Ascending aorta (tissue), 2 donors: ENCODE results near the gene ZNF718. TPM values are rescaled to one million over a fixed set of nuclear protein-coding genes. Genes with fewer than 3 reads are reported as not detected.
"Not testable (repeated sequence)": the region's sequence is repeated elsewhere in the genome, so short reads cannot be mapped to it uniquely, and the experiment has no call there.

ENCODE experiments used
- DNase-seq, 2 donors: peaks; one replicate each; pipeline ENCODE4 v3.0.0-alpha.2; 2019; ENCODE audit warnings: low spot score in 2 of 2
- H3K27ac ChIP-seq, 2 donors: fragments of 200-600 bp; sonication (generic); one replicate each; pipeline ENCODE4 v1.5.1; 2016 to 2017; ENCODE audit warnings: mild to moderate bottlenecking in 1 of 2
- H3K27me3 ChIP-seq: fragments of 200-600 bp; sonication (generic); one replicate; pipeline ENCODE4 v1.5.1; 2017
- H3K36me3 ChIP-seq, 2 donors: fragments of 200-600 bp; sonication (generic); one replicate each; pipeline ENCODE4 v1.5.1; 2016
- H3K4me1 ChIP-seq, 2 donors: fragments of 200-600 bp; sonication (generic); one replicate each; pipeline ENCODE4 v1.5.1; 2016 to 2017; ENCODE audit warnings: mild to moderate bottlenecking in 1 of 2
- H3K4me3 ChIP-seq, 2 donors: fragments of 200-600 bp; sonication (generic); one replicate each; pipeline ENCODE4 v1.5.1; 2016 to 2017; ENCODE audit warnings: mild to moderate bottlenecking in 1 of 2
- H3K9me3 ChIP-seq, 2 donors: fragments of 200-600 bp; sonication (generic); one replicate each; pipeline ENCODE4 v1.5.1; 2016
- CTCF ChIP-seq, 3 experiments: fragments of 200-600 bp in 2 of 3; fragments of 450-650 bp in 1 of 3; sonication (generic) in 2 of 3; IDR thresholded peaks; one replicate each; pipeline ENCODE4 v1.5.1; 2016 to 2019; ENCODE audit warnings: antibody characterized with exemption in 3 of 3, mild to moderate bottlenecking in 1 of 3, moderate library complexity in 1 of 3
- intact Hi-C: fragments of 100-400 bp; cut with DNase I; formaldehyde crosslinking; loops from one replicate; pipeline ENCODE4 v1.15.1; 2023
- total RNA-seq: library from RNA; depleted of rRNA; stranded (reverse); fragments of >200 nt; gene quantifications from one replicate; pipeline ENCODE4 v1.1.0, GENCODE V29; 2016

ZNF718 gene
- total RNA-seq, 1 donor from 2014 or later = 0.32 TPM

- intact Hi-C loops = no loop called here
Observed at GRCh38 chr4:120616-121015, 3.7 kb upstream of the ZNF718 start.

GRCh38 chr4:121408-122084, 2.8 kb upstream of the ZNF718 start:
- Histone ChIP-seq H3K36me3 (peaks cover 0 to 2% of the 10 kb centered on the region in 2 donors), H3K4me1 (peaks cover 6% of the 10 kb centered on the region in 2 donors), H3K9me3 (no peaks in the 10 kb centered on the region), H3K4me3 (no peak overlapping the region), H3K27me3 (no peaks in the 10 kb centered on the region), H3K27ac (no peak overlapping the region)
- intact Hi-C loops = no loop called here
- no peak for TF ChIP-seq CTCF (IDR thresholded peaks at IDR 0.05)
- DNase-seq = no peak

More at GRCh38 chr4:120616-121015, 3.7 kb upstream of the ZNF718 start:
- H3K27me3 ChIP-seq = no peaks in the 10 kb centered on the region
- peaks cover under 1 to 1% of the 10 kb centered on the region in 2 donors for H3K4me1 ChIP-seq
- no peaks in the 10 kb centered on the region for H3K36me3 ChIP-seq
- no peak for DNase-seq
- no peak overlapping the region for H3K27ac ChIP-seq
- H3K9me3 ChIP-seq = no peaks in the 10 kb centered on the region
- TF ChIP-seq CTCF (IDR thresholded peaks at IDR 0.05) = no peak
- H3K4me3 ChIP-seq = no peak overlapping the region

- H3K27me3 ChIP-seq, DNase-seq, H3K9me3 ChIP-seq, H3K4me1 ChIP-seq: not testable (repeated sequence)
- H3K4me3 ChIP-seq = peak overlapping the region; percentile 73 to 82
- H3K27ac ChIP-seq = peak overlapping the region; percentile 85 to 90
- intact Hi-C loops = loop anchor here (2.0 kb wide), 1 partner anchor 213 kb away; the partner anchor contains the start of gene ZNF141
- peaks cover 0 to 24% of the 10 kb centered on the region in 2 donors for H3K36me3 ChIP-seq
Observed at GRCh38 chr4:123922-124274, 403 bp upstream of the ZNF718 start.

DNA sequence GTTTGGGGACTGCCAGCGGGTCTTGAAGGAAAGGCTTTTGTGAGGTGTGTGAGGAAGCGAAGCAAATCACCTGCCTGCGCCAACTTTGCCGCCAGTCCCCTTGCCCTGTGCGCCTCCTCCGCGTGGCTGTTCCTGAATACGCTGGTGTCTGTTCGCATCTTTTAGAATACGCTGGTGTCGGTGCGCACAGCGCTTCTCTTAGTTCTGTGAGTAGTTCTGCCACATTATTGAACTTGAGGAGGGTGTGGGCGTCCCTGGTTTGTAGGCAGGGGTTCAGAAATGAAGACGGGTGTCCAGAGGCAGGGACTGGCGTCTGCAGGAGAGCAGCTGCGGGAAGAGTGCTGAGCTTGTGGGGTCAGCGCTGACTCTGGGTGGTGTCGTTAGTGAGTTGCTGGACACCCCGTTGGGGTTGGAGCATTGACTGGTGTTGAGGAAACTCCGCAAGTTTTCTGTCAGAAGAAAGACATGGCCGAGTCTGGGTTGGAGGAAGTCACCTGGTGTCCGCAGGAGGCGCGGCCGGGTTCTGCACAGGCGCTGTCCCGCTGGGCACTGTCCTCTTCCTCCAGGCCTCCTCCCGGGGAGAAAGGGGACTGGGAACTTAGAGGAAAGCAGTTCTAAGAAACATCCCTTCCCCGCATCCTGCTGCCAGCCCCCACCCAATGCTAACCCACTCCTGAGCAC, 930 bp downstream of the ZNF718 start:
- Histone ChIP-seq H3K27me3 (no peaks in the 10 kb centered on the region), H3K36me3 (peaks cover 0 to 24% of the 10 kb centered on the region in 2 donors), H3K9me3 (peaks cover 0 to 5% of the 10 kb centered on the region in 2 donors), H3K27ac (peak overlapping the region; percentile 85 to 90), H3K4me1 (peaks cover 6% of the 10 kb centered on the region in 2 donors), H3K4me3 (peak overlapping the region; percentile 73 to 82)
- intact Hi-C loops = loop anchor here (2.0 kb wide), 1 partner anchor 212 kb away; the partner anchor contains the start of gene ZNF141
- no peak for TF ChIP-seq CTCF (IDR thresholded peaks at IDR 0.05)
- DNase-seq = peak in 1 of 2 donors; percentile 65

DNA sequence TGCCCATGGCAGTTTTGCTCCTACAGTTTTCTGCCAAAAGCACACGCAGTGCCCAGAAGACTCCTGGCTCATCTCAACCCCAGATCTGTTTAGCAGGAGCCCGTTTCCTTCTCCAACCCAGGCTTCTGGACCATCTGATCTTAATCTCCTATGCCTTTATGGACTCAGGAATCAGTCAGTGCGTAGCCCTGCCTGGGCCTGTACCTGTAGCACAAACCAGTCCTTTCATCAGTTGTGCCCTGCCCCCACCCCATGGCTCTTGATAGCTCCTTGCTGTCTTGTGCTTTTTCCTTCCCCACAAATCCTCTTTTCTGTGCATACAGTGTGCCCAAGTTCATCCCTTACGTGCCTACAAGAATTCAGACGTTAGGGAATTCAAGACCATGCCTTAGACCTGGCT, 1.5 kb downstream of the ZNF718 start:
- H3K9me3 ChIP-seq = peaks cover 0 to 5% of the 10 kb centered on the region in 2 donors
- H3K4me1 ChIP-seq = peaks cover 6% of the 10 kb centered on the region in 2 donors
- intact Hi-C loops = loop anchor here (2.0 kb wide), 1 partner anchor 211 kb away; the partner anchor contains the start of gene ZNF141
- no peaks in the 10 kb centered on the region for H3K27me3 ChIP-seq
- H3K27ac ChIP-seq = peak overlapping the region in 1 of 2 donors; percentile 90
- no peak for DNase-seq
- H3K36me3 ChIP-seq = peaks cover 0 to 24% of the 10 kb centered on the region in 2 donors
- no peak for TF ChIP-seq CTCF (IDR thresholded peaks at IDR 0.05)
- H3K4me3 ChIP-seq = peak overlapping the region; percentile 73 to 82

DNA sequence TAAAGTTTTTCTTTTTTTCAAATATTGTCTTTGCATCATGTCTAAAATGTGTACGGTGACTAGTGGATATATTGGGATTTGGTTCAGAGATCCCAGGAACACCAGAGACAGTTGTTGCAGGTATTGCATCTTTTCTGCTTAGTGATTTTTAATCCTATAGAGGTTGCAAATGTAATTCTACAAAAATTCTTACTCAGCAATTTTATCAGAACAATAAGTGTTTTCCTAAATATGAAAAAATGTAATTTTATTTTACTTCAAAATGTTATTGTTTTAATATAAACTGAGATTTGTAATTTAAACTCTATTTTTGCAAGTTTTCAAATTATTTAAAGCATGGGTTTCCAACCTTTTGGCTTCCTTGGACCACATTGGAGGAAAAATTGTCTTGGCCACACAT, 8.2 kb downstream of the ZNF718 start:
- peaks cover 42 to 63% of the 10 kb centered on the region in 2 donors for H3K36me3 ChIP-seq
- H3K4me3 ChIP-seq = no peak overlapping the region
- intact Hi-C loops = no loop called here
- peaks cover 8 to 41% of the 10 kb centered on the region in 2 donors for H3K9me3 ChIP-seq
- no peak for DNase-seq
- no peak for TF ChIP-seq CTCF (IDR thresholded peaks at IDR 0.05)
- no peaks in the 10 kb centered on the region for H3K27me3 ChIP-seq
- no peaks in the 10 kb centered on the region for H3K4me1 ChIP-seq
- no peak overlapping the region for H3K27ac ChIP-seq
